Stimulated activated CD4-positive, alpha-beta T cell treated with anti-CD3 and anti-CD28 coated beads, Interleukin-1b, Interleukin-23, amount 100 ng/mL, for 24 hours (primary cell): ENCODE results near the gene ASPA.
"Not testable (repeated sequence)": the region's sequence is repeated elsewhere in the genome, so short reads cannot be mapped to it uniquely, and the experiment has no call there.

Experiments
- DNase-seq, 4 experiments: peaks; one replicate each; pipeline ENCODE4 v3.0.0-alpha.2; 2020; ENCODE audit warnings: low read depth in 4 of 4, low spot score in 1 of 4

The ASPA gene

DNA sequence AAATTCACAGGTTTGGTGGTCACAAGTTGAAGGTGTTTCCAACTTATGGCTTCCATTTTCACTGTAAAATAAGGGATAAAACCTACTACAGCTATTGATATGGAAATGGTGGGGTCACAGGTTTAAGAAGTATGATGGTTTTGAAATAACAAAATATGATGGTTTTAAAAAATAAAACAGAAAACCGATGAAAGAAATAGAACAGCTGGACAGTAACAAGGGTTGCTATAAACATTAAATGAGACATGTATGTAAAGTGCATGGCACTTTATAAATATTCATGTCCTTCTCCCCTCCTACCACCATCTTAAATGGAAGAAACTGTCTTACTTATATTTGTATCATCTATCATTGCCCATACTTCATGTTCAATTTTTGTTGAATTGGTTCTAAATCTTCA is 31.3 kb downstream of the ASPA start:
- no peak for DNase-seq

GRCh38 chr17:3507869-3508268 is 32.1 kb downstream of the ASPA start:
- DNase-seq, result no peak

DNA sequence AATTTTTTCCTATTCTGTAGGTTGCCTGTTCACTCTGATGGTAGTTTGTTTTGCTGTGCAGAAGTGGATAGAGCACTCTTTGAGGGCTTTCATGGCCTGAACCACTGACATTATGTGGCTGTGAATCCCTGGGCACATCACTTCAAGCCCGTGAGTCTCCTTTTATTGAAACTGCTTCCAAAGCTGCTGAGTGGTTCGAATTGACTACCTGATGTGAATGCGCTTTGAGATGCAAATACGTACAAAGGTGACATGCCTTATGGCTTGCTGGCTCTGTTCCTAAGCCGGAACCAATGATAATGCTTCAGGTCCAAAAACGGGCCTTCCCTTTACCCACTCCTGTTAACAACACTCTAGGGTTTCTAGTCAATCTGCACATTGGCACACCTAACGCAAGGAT is 34.3 kb downstream of the ASPA start:
- no peak for DNase-seq

DNA sequence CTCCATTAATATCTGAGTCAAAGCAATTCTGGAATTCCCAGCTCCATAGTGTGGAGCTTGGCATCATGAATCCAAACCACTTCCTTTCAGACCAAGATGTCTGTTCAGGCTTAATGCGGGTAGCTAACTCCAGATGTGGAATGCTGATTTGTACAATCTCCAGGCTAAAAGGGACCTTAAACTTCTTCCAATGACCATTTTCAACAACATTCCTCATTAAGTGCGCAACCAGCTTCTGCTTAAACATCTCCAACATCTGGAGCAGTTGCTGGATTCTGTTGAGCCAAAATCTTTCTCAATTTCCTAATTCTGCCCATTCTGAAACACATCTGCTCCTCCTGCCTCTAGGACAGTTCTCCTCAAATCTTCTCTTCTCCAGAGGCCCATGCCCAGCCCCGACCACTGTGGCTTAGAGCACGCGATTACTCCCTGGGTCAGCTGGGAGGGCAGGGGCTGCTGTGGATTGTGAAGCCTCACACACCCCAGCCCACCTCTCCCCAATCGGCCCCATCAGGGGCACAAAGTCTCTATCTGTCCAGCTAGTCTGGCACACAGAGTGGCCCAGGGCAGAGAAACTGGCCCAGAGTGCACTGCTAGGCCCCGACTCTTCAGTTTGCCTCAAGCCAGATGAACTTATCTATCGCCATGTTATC is 36.2 kb downstream of the ASPA start:
- no peak for DNase-seq

DNA sequence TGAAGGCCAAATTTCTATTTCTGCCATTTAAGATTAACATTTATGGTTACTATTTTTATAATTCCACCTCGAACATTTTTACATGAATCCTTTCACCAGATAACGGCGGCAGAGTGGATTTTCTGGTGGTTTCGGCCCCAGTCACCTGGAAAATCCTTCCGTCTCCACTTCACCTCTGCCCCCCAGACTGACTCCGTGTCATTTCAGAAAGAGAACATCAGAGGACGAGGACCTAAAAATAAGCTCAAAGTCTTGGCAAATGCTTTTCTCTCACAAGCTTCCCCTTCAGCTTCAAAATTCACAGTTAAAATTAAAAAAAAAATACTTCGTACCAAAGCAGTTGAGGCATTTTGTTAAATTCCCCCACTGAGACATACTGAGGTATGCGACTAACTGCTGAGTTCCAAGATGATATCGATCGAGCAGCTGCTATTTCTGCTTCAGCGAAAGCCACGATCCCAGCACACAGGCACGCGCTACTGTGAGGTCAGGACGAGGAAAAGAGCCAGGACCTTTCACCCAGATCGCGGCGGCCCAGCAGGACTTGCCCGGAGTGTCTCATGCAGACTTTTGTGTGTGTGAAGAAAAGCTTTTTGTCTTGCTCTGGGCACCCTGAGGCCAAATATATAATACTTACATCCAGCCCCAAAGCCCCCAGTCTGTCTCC is 36.8 kb downstream of the ASPA start:
- DNase-seq, result no peak

DNA sequence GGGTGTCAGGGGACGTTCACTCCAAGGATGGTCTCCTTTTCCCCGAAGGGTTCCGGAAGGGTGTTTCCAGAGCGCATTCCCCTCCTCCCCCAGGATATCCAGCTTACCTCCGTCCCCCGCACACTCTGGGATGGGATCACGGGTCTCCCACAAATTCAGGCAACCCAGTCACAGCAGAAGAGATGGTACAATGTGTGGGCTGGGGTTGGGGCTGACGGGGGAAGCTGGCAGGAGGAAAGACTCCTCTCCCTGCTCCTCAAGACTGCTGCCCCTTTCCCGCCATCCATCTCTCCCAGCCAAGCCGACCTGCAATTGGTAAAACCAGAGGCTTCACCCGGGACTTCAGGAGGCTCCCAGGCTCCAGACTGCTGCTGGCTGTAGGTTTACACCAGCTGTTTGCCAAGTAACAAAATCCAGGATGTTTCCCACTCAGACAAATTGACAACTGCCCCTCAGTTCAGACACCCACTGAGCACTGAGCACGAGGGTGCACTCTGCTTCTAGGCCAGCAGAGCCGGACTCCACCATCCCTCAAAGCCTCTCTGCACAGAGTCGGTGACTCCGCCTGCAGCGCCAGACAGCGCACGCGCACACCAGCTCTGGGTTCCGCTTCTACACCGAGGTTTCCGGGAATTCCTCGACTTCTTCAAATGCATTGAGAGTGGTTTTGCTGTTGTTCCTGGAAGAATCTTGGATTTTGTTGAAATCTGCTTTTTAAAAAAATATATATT is 37.7 kb downstream of the ASPA start:
- no peak for DNase-seq

GRCh38 chr17:3514167-3514566 is 38.4 kb downstream of the ASPA start:
- not testable (repeated sequence) for DNase-seq

GRCh38 chr17:3514873-3515272 is 39.1 kb downstream of the ASPA start:
- DNase-seq, result no peak

DNA sequence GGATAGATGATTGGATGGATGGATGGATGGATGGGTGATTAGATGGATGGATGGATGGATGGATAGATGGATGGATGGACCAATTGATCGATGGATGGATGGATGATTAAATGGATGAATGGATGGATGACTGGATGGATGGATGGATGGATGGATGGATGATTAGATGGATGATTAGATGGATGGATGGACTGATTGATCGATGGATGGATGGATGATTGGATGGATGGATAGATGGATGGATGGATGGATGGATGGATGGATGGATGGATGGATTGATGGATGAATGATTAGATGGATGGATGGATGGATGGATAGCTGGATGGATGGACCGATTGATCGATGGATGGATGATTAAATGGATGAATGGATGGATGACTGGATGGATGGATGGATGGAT is 43.7 kb downstream of the ASPA start:
- not testable (repeated sequence) for DNase-seq

DNA sequence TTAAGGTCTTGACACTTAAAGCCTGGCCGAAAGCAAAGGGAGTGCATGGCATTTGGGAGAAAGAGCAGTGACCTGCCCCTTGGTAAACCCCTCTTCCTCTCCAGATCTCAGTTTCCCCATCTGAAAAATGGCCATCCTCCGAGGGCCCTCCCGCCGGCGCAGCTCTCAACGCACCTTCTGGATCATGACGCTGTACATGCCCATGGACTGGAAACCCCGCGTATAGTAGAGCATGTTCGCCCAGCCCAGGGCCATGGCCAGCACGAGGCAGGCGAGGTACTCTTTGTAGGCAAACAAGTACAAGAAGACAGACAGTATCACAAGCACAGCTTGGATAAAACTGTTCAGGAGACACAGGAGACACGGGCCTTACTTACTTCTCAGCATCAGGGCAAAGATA is 48.2 kb downstream of the ASPA start:
- DNase-seq, result no peak

DNA sequence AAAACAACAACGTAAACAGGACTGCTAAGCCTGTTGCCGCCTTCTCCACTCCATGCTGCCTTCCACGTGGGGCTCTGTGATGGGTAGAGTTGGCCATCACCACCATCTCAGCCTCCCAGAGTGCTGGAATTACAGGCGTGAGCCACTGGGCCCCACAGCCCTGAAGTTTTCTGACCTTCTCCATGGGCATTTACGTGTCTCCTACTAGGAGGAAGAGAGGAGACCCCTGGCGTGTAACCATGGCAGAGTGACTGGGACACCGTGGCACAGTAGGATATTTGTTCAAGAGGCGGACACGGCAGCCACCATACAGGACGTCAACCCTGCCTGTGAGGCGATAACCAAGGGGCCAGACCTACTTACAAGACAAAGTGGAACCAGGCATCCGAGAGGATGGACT is 50.7 kb downstream of the ASPA start:
- DNase-seq, result no peak

GRCh38 chr17:3526971-3527370 is 51.2 kb downstream of the ASPA start:
- DNase-seq, result no peak

- no peak for DNase-seq
Measured at GRCh38 chr17:3527468-3527867, 51.7 kb downstream of the ASPA start.

DNA sequence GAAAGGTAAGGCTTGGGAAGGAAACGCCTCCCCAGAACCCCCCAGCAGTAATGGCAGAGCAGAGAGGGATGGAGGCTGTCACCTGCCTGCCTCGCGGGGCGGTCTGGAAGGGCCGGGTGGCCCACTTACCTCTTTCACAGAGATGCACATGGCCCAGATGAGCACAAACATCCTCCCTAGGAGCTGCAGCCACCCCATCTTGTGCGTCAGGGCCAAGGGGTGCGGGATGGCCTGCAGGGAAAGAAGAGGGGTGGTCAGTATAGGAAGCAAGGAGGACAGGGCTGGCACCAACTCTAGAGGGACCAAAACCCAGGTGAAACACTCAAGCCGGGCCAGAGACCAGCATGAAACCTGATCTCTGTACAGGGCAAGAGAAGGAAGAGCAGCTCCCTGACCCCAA is 52.1 kb downstream of the ASPA start:
- DNase-seq, result no peak

DNA sequence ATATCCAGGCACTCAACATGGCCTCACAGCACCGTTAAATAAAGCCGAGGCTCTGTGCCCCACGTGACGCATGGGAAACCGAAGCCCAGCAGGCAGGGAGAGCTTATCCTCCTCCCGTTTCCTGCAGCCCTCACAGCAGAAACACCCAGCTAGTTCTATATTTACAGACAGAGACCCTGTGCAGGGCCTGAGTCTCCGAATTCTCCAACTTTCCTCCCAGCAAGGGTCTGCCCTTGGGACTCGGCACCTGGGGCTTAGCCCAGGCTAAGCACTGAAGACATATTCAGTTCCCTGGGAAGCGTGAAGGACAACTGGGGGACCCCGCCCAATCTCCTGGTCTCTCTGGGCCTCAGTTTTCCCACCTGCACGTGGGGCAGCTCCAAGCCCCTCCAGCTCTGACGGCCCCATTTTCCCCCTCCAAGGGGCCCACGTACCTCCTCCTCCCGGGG is 52.6 kb downstream of the ASPA start:
- no peak for DNase-seq

DNA sequence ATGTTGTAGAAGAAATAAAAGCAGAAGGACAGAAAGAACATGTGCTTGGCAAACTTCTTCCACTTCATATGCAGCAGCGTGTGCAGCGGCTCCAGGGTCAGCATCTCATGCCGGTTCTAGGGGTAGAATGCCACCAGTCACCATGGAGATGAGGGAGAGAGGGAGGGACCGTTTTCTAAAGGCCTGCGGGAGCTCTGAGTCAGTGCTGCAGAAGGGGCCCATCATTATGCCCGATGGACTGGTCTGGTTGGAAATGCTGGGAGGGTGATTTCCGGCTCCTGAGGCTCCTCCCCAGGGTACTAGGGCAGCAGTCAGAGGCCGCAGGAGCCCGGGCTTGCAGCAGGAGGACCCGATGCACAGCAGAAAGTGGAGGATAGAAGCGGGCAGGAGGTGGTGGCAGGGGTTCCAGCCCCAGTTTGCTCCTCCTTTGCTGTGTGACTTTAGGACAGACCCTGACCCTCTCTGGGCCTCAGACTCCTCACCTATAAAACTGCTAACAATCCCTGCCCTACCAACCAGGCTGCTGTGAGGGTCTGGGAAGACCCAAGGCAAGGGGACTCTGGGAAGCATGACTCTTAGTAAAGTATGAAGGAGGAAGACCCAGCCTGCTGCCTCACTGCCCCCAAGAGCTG is 53.2 kb downstream of the ASPA start:
- no peak for DNase-seq

GRCh38 chr17:3529817-3530741 is 54.3 kb downstream of the ASPA start:
- no peak for DNase-seq

GRCh38 chr17:3531266-3532101 is 55.7 kb downstream of the ASPA start:
- no peak for DNase-seq

DNA sequence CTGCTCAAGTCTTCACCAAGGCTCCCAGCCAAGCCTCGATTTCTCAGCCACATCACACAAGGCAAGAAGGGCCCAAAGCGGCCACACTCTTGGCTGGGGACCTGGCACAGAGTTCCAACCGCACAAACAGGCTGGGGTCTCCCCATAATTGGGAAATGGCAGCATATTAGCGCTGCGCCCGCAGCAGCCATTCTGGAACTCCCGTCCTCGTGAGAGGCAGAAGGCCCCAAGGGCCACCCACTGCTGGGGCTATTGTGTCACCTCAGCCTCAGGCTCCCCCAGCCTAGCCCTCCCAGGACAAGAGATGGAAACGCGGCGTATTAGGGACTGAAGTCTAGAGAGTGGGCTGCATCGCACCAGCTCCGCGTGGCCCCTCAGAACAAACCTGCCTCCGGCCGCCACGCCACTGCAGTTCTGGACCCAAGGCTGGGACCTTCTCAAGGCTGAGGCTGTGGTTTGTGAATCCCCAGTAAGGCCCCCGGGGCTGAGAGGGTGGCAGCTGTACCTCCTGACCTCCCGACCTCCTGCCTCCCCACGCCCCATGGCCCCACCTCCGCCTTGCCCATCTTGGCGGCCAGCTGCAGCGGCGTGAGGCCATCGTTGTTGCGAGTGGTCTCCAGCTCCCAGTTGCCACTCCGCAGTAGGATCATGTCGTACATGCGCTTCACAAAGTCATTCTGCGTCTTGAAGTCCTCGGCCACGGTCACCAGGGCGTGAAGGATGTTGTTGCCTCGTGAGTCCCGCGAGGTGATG is 56.5 kb downstream of the ASPA start:
- no peak for DNase-seq
